A673 (cell line): ENCODE results near the gene DKK2.

Source experiments
- EZH2 ChIP-seq: fragments of 200-600 bp; sonication (generic); IDR thresholded peaks from 2 replicates; pipeline ENCODE4 v1.6.1; 2017; ENCODE audit warnings: borderline replicate concordance, low read depth, mild to moderate bottlenecking, mixed read lengths, antibody characterized with exemption, low read length; ENCODE audit not compliant: poor library complexity, severe bottlenecking
- TF ChIP-seq, protein P1 (sequence below): fragments of 300-800, 200-600 bp; sonication (generic); conservative IDR thresholded peaks from 2 replicates; pipeline ENCODE4 v1.5.1; 2017; ENCODE audit warnings: low read depth, mild to moderate bottlenecking, antibody characterized with exemption, low read length, moderate library complexity, mixed read lengths

DNA sequence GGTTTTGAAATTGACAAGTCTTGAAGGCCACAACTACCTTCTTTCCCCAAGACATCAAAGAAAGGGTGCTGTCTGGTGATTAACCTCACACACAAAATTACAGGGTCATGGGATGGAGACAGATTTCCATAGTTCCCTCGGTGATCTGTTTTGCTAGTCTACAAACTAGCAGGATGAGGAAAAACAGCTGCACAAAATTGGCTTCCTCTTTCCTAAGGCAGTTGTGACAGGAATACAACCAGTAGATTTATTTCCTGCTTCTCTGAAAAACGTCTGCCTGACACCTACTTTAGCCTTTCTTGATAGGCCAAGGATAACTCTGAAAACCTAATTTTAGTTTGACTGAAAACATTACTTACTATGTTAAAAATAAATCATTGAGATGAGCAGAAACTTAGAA, 39.6 kb downstream of the DKK2 start:
- TF ChIP-seq, protein P1, sequence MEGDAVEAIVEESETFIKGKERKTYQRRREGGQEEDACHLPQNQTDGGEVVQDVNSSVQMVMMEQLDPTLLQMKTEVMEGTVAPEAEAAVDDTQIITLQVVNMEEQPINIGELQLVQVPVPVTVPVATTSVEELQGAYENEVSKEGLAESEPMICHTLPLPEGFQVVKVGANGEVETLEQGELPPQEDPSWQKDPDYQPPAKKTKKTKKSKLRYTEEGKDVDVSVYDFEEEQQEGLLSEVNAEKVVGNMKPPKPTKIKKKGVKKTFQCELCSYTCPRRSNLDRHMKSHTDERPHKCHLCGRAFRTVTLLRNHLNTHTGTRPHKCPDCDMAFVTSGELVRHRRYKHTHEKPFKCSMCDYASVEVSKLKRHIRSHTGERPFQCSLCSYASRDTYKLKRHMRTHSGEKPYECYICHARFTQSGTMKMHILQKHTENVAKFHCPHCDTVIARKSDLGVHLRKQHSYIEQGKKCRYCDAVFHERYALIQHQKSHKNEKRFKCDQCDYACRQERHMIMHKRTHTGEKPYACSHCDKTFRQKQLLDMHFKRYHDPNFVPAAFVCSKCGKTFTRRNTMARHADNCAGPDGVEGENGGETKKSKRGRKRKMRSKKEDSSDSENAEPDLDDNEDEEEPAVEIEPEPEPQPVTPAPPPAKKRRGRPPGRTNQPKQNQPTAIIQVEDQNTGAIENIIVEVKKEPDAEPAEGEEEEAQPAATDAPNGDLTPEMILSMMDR: no peak
- TF ChIP-seq EZH2: no peak
